Measurements from ENCODE around the gene PANK4.
"Not testable (repeated sequence)": the region's sequence is repeated elsewhere in the genome, so short reads cannot be mapped to it uniquely, and the experiment has no call there.

PANK4 gene

DNA sequence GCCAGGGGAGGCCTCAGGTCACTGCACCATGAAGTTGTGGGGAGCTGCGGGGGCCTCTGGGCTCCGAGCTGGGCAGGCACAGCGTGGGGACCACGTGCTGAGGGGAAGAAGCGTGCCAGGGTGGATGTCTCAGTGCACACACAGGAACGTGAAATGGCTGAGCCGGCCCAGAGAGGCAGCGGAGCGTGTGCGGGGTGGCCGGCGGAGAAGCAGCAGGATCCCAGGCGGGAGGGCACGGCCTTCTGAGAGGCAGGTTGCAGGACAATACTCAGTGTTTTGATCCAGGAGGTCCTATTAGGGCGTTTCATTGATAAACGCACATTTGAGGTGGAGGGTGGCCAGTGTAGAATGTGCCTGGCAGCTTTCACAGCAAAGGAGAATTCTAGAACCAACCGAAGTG is 42.7 kb upstream of the PANK4 start:
- intact Hi-C loops (cut with DNase I; ENCODE audit: low total_unique reads) = no loop called here
- Histone ChIP-seq H3K4me3 (no peak overlapping the region), H3K4me1 (no peaks in the 10 kb centered on the region), H3K27ac (no peak overlapping the region), H3K27me3 (peaks cover 0 to 25% of the 10 kb centered on the region in 2 donors), H3K36me3 (no peaks in the 10 kb centered on the region), H3K9me3 (peaks cover 0 to 4% (median 0%) of the 10 kb centered on the region in 3 donors)
- TF ChIP-seq, protein P1, sequence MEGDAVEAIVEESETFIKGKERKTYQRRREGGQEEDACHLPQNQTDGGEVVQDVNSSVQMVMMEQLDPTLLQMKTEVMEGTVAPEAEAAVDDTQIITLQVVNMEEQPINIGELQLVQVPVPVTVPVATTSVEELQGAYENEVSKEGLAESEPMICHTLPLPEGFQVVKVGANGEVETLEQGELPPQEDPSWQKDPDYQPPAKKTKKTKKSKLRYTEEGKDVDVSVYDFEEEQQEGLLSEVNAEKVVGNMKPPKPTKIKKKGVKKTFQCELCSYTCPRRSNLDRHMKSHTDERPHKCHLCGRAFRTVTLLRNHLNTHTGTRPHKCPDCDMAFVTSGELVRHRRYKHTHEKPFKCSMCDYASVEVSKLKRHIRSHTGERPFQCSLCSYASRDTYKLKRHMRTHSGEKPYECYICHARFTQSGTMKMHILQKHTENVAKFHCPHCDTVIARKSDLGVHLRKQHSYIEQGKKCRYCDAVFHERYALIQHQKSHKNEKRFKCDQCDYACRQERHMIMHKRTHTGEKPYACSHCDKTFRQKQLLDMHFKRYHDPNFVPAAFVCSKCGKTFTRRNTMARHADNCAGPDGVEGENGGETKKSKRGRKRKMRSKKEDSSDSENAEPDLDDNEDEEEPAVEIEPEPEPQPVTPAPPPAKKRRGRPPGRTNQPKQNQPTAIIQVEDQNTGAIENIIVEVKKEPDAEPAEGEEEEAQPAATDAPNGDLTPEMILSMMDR (IDR thresholded peaks at IDR 0.05) = no peak
- DNase-seq = no peak

DNA sequence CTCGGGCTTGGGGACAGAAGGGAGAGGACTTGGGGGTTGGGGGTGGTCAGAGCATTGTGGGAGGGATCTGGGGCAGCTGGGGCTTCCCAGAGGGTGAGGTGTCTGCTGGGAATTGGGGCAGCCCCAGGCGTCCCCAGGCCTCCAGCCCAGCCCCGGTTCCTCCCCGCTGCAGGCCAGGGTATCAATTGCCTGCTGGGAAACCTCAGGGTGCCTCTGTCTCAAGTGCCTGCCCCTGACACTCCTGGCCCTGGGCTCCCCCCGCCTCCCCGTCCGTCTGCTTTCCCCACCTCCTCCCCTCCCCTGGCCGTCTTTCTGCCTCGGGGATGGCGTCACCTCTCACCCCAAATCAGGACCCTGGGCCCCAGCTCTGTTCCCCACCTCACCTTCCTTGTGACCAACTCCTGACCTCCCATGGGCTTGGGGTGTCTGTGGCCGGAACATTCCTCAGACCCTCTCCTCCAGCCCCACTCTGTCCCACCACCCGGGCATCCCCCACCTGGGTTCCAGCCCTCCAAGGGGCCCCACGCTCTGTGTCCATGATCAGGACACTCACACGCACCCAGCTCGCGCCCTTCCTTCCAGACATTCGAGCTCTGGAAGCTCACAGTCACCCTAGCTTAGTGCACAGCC is 41.9 kb upstream of the PANK4 start:
- H3K27ac ChIP-seq; DNase-seq; H3K36me3 ChIP-seq; H3K4me1 ChIP-seq; H3K4me3 ChIP-seq; H3K9me3 ChIP-seq; intact Hi-C loops (cut with DNase I; ENCODE audit: low total_unique reads): not testable (repeated sequence)
- peaks cover 0 to 25% of the 10 kb centered on the region in 2 donors for H3K27me3 ChIP-seq

- intact Hi-C loops (cut with DNase I; ENCODE audit: low total_unique reads) = no loop called here
- TF ChIP-seq, protein P1 (IDR thresholded peaks at IDR 0.05) = no peak
- Histone ChIP-seq H3K9me3 (no peaks in the 10 kb centered on the region), H3K4me1 (no peaks in the 10 kb centered on the region), H3K27ac (no peak overlapping the region), H3K36me3 (peaks cover 0 to 16% (median 8%) of the 10 kb centered on the region in 3 donors), H3K27me3 (peaks cover 0 to 25% of the 10 kb centered on the region in 2 donors), H3K4me3 (no peak overlapping the region)
- DNase-seq = no peak
Observed at GRCh38 chr1:2567083-2567679, 40.8 kb upstream of the PANK4 start.

GRCh38 chr1:2566101-2567045 is 40.0 kb upstream of the PANK4 start:
- TF ChIP-seq, protein P1 (IDR thresholded peaks at IDR 0.05) = no peak
- no peak overlapping the region for H3K4me3 ChIP-seq
- H3K36me3 ChIP-seq = peaks cover 0 to 24% (median 16%) of the 10 kb centered on the region in 3 donors
- H3K4me1 ChIP-seq = no peaks in the 10 kb centered on the region
- H3K27me3 ChIP-seq = peaks cover 0 to 25% of the 10 kb centered on the region in 2 donors
- DNase-seq = no peak
- H3K9me3 ChIP-seq = no peaks in the 10 kb centered on the region
- intact Hi-C loops (cut with DNase I; ENCODE audit: low total_unique reads) = no loop called here
- H3K27ac ChIP-seq = no peak overlapping the region

DNA sequence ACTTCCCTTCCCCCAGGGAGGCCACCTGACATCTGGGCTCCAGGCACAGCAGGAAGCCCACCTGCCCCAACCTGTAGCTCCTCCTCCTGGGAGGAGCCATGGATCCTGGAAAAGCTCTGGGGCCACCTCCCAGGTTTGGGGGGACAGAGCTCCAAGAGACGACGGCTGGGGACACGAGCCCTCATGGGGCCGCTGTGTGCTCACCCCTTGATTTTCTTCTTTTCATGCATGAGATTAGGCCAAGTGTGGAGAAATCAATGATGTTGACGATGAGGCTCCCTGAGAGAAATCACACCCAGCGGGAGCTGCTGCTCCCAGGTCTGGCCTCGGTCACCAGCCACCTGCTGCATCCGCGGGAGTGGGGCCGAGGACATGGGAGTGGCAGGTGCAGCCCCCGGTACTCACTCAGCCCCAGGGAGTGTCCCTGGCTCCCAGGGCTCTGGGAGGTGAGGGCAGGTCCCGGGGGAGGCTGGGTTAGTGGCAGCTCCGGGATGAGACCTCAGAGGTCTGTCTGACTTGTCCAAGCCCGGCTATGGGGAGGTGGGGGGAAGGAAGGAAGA is 38.5 kb upstream of the PANK4 start:
- H3K36me3 ChIP-seq = peaks cover 0 to 39% (median 28%) of the 10 kb centered on the region in 3 donors
- TF ChIP-seq, protein P1 (IDR thresholded peaks at IDR 0.05) = no peak
- peaks cover 0 to 25% of the 10 kb centered on the region in 2 donors for H3K27me3 ChIP-seq
- no peaks in the 10 kb centered on the region for H3K4me1 ChIP-seq
- no peak overlapping the region for H3K27ac ChIP-seq
- H3K9me3 ChIP-seq = no peaks in the 10 kb centered on the region
- no peak overlapping the region for H3K4me3 ChIP-seq
- DNase-seq = no peak
- intact Hi-C loops (cut with DNase I; ENCODE audit: low total_unique reads) = no loop called here
